Osteocyte (in vitro differentiated cells): ENCODE measurements around the gene GALNS. TPM values are rescaled to one million over a fixed set of nuclear protein-coding genes. Genes with fewer than 3 reads are reported as not detected.

ENCODE experiments used
- DNase-seq: peaks from one replicate; pipeline ENCODE4 v3.0.0; 2021; ENCODE audit warnings: mixed read lengths; ENCODE audit not compliant: unreplicated experiment; ENCODE audit errors: extremely low spot score
- H3K27ac Mint-ChIP-seq: one replicate; pipeline ENCODE4 v1.8.0; 2021; ENCODE audit warnings: mild to moderate bottlenecking, mixed read lengths; ENCODE audit not compliant: unreplicated experiment
- H3K27me3 Mint-ChIP-seq: one replicate; pipeline ENCODE4 v1.8.0; 2021; ENCODE audit warnings: mixed read lengths; ENCODE audit not compliant: unreplicated experiment
- H3K36me3 Mint-ChIP-seq: one replicate; pipeline ENCODE4 v1.8.0; 2021; ENCODE audit warnings: mixed read lengths; ENCODE audit not compliant: unreplicated experiment
- H3K4me1 Mint-ChIP-seq: one replicate; pipeline ENCODE4 v1.8.0; 2021; ENCODE audit warnings: mixed read lengths; ENCODE audit not compliant: unreplicated experiment
- H3K4me3 Mint-ChIP-seq: one replicate; pipeline ENCODE4 v1.8.0; 2021; ENCODE audit warnings: mild to moderate bottlenecking, moderate library complexity, mixed read lengths; ENCODE audit not compliant: unreplicated experiment
- H3K9me3 Mint-ChIP-seq: one replicate; pipeline ENCODE4 v1.8.0; 2021; ENCODE audit warnings: mixed read lengths; ENCODE audit not compliant: unreplicated experiment
- CTCF ChIP-seq: fragments of 200-600 bp; sonication (generic); IDR thresholded peaks from 2 replicates; pipeline ENCODE4 v1.5.0; 2021; ENCODE audit warnings: antibody characterized with exemption, mild to moderate bottlenecking, moderate library complexity
- total RNA-seq: library from RNA; stranded (reverse); gene quantifications from 2 replicates; pipeline ENCODE4 v1.2.1, GENCODE V29; 2021

The GALNS gene
- total RNA-seq, 1 donor from 2014 or later, result 47.0 TPM

DNA sequence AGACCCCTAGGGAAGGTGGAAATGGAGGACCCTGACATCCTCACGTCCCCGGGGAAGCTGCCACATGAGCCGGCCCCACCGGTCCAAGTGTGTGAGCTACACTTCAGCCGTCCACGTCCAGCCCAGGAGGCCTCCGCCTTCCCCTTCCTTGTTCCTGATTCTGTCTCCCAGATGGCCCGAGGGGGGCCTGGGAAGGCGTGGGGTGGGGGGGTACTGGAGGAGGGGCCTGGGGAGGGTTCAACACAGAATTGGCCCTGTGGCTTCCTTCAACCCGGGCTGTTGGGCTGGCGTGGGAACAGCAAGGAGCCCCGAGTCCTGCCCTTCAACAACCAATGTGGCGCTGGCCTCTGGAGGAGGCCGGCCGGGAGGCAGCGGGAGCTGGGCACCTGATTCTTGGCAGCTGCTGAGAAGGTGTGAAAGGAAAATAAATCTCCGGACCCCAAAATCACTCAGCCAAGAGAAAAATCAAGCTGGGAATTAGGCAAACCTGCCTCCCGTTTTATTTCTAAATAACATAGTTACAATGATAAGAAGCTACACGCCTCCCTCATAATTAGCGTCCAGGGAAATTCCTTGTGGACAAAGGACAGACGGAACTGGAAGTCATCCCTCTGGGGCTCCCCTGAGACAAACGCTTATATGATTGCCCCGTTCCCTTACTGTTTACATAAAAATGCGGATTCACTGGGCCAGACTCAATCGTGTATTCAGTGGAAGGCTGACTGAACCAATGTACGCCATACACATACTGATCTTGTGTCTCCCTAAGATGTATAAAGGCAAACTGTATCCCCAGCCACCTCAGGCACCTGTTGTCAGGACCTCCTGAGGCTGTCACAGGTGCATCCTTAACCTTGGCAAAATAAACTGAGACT is 43.2 kb downstream of the GALNS start:
- Mint-ChIP-seq H3K27me3 (no peaks in the 10 kb centered on the region), H3K27ac (no peak overlapping the region), H3K9me3 (no peaks in the 10 kb centered on the region), H3K36me3 (no peaks in the 10 kb centered on the region), H3K4me3 (no peak overlapping the region), H3K4me1 (peaks cover 21% of the 10 kb centered on the region)
- no peak for DNase-seq
- TF ChIP-seq CTCF, result no peak

- no peaks in the 10 kb centered on the region for H3K27me3 Mint-ChIP-seq
- no peak for TF ChIP-seq CTCF
- H3K4me3 Mint-ChIP-seq, result peak overlapping the region; percentile 71
- no peak for DNase-seq
- H3K4me1 Mint-ChIP-seq, result peaks cover 21% of the 10 kb centered on the region
- H3K27ac Mint-ChIP-seq, result peak overlapping the region; percentile 72
- no peaks in the 10 kb centered on the region for H3K9me3 Mint-ChIP-seq
- no peaks in the 10 kb centered on the region for H3K36me3 Mint-ChIP-seq
Measured at GRCh38 chr16:88812513-88813268, 44.1 kb downstream of the GALNS start.

- Mint-ChIP-seq H3K27ac (peak within 1 kb of the TSS; percentile 89), H3K36me3 (no peaks in the 10 kb centered on the region)
Measured at GRCh38 chr16:88811769-88812512, 44.8 kb downstream of the GALNS start, which contains the start of gene APRT. Gene APRT, minus strand, starts transcription at chr16:88811928. Its CDS starts 29 bp downstream, at chr16:88811899.

GRCh38 chr16:88810912-88811768 is 45.6 kb downstream of the GALNS start:
- Mint-ChIP-seq H3K4me1 (peaks cover 21% of the 10 kb centered on the region), H3K27ac (peak overlapping the region; percentile 89), H3K36me3 (no peaks in the 10 kb centered on the region), H3K9me3 (no peaks in the 10 kb centered on the region), H3K27me3 (no peaks in the 10 kb centered on the region), H3K4me3 (peak overlapping the region; percentile 88)
- no peak for TF ChIP-seq CTCF
- no peak for DNase-seq

More at GRCh38 chr16:88811769-88812512, 44.8 kb downstream of the GALNS start, which contains the start of gene APRT:
- peak; percentile 54 for TF ChIP-seq CTCF
- Mint-ChIP-seq H3K4me1 (peaks cover 21% of the 10 kb centered on the region), H3K27me3 (no peaks in the 10 kb centered on the region), H3K4me3 (peak within 1 kb of the TSS; percentile 88), H3K9me3 (no peaks in the 10 kb centered on the region)
- DNase-seq, result peak; percentile 99
